HL-60/S4 treated with phorbol 12-myristate 13-acetate at 8.2 ng/mL for 4 days and 3 days (cell line): ENCODE data around the gene TIMM44.
"Not testable (repeated sequence)": the region's sequence is repeated elsewhere in the genome, so short reads cannot be mapped to it uniquely, and the experiment has no call there.

Experiments used
- in situ Hi-C: fragments of 300-500 bp; cut with MboI; formaldehyde crosslinking; loops from 2 replicates; pipeline ENCODE4 v1.15.0; 2022; ENCODE audit warnings: low sequenced_read_pairs

Gene TIMM44

DNA sequence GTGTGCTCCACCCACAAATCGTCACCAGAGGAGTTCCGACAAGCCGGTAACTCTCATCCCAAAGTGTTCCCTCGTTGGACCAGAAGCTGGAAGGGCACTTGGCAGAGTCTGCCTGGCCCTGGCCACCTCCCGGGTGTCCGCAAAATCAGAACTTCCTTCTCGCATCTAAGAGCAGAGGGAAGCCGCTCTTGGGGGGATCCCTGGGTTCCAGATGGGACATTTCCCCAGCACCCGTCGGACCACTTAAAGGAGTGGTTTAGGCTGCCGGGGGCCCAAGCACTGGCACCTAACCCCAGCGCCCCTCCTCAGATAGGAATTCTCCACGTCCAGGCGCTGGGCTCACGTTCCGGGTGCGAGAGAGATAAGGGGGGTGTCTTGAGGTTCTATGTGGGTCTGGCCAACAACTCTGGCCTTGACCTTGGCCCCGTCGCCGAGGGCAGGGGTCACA is 40.6 kb downstream of the TIMM44 start:
- in situ Hi-C loops, result no loop called here

DNA sequence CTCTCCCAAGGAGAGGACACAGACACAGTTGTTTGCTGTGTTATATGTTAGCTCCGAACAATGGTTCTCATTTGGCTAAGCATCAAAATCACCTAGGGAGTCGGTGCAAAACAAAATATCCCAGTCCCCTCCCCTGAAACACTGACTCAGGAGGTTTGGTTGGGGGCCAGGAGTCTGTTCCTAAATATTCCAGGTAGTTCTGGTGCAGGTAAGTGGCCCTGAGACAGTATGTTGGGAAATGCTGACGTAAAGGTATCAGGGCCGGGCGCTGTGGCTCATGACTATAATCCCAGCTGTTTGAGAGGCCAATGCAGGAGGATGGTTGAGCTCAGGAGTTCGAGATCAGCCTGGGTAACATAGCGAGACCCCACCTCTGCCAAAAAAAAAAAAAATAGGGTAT is 42.1 kb downstream of the TIMM44 start:
- in situ Hi-C loops, result no loop called here

DNA sequence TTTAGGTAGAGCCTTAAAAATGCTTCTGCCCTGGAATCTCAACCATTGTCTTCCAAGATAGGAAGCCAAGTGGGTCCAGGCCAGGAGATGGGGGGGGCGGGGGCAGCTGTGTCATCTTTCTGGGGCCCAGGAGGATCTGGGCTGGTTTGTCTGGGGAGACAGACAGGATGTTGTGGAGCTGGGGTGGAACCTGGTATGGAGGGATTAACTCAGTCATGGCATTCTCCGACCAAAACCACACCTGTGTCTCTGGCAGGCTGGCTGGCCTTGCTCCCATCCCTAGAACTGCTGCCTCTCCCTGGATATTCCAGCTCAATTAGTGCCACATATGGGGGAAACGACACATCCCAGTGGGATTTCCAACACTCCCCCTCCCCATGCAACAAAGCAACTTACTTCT is 42.5 kb downstream of the TIMM44 start:
- in situ Hi-C loops, result no loop called here

DNA sequence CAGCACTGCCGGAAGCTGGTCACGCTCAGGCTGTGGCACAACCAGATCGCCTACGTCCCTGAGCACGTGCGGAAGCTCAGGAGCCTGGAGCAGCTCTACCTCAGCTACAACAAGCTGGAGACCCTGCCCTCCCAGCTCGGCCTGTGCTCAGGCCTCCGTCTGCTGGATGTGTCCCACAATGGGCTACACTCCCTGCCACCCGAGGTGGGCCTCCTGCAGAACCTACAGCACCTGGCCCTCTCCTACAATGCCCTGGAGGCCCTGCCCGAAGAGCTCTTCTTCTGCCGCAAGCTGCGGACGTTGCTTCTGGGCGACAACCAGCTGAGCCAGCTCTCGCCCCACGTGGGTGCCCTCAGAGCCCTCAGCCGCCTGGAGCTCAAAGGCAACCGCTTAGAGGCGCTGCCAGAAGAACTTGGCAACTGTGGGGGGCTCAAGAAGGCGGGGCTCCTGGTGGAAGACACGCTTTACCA is 43.0 kb downstream of the TIMM44 start:
- in situ Hi-C loops, result no loop called here

DNA sequence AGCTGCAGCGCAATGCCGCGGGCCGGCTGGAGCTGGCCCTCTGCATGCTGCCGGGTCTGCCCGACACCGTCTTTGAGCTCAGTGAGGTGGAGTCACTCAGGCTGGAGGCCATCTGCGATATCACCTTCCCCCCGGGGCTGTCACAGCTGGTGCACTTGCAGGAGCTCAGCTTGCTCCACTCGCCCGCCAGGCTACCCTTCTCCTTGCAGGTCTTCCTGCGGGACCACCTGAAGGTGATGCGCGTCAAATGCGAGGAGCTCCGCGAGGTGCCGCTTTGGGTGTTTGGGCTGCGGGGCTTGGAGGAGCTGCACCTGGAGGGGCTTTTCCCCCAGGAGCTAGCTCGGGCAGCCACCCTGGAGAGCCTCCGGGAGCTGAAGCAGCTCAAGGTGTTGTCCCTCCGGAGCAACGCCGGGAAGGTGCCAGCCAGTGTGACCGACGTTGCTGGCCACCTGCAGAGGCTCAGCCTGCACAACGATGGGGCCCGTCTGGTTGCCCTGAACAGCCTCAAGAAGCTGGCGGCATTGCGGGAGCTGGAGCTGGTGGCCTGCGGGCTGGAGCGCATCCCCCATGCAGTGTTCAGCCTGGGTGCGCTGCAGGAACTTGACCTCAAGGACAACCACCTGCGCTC is 43.6 kb downstream of the TIMM44 start:
- in situ Hi-C loops, result no loop called here

DNA sequence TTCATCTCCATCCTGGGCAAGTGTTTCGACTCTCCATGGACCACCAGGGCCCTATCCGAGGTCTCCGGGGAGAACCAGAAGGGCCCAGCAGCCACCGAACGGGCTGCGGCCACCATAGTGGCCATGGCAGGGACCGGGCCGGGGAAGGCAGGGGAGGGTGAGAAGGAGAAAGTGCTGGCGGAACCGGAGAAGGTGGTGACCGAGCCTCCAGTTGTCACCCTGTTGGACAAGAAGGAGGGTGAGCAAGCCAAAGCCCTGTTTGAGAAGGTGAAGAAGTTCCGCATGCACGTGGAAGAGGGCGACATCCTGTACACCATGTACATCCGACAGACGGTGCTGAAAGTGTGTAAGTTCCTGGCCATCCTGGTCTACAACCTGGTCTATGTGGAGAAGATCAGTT is 44.5 kb downstream of the TIMM44 start:
- in situ Hi-C loops, result no loop called here

DNA sequence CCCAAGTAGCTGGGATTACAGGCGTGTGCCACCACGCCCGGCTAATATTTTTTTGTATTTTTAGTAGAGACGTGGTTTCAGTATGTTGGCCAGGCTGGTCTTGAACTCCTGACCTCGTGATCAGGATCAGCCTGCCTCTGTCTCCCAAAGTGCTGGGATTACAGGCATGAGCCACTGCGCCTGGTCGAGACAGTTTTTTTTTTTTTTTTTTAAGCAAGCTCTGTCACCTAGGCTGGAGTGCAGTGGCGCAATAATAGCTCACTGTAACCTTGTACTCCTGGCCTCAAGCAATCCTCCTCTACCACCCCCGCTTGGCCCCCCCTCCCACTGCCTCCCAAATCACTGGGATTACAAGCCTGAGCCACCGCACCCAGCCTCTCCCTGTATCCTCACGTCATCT is 46.2 kb downstream of the TIMM44 start:
- in situ Hi-C loops, result no loop called here

DNA sequence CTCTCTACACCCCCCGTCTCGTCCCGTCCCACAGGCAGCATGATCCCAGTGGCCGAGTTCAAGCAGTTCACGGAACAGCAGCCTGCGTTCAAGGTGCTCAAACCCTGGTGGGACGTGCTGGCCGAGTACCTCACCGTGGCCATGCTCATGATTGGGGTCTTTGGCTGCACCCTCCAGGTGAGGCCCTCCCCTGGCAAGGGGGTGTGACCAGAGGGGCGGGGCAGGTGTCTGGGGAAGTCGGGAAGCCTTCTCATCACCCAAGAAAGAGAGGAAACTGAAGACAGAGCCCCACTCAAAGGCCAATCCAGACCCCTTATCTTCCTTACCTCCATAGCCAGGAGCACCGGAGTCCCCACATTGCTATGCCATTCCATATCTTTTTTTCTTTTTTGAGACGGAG is 47.9 kb downstream of the TIMM44 start:
- in situ Hi-C loops, result no loop called here

DNA sequence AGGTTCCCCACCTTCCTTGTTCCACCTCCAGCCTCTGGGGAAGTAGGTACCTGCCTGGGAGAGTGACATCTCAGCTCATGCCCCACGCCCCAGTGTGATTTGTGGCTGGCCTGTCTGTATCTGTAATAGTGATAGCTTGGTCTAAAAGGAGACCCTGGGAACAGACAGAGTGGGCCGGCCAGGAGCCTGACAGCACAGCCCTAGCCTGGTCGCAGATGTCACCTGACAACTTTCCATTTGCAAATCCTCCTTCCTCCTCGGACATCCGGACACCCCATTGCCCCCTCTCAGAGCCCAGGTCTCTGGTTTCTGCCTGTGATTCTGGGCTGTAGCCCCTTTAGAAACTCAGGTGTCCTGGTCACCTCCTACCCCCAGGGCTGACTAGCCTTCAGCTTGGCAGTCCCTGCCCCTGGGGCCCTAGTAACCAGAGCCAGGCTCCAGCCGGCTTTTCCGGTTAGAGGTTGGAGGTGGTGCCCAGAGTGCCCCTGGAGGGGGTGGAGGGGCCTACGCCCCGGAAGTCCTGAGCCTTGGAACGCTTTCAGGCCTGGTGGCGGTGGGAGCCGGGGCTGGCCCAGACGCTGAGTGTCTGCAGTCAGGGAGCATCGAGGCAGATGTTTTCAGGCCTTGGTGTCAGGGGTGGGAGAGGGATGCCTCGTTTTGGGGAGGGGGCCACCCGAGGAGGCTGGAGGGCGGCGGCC is 48.7 kb downstream of the TIMM44 start:
- in situ Hi-C loops, result no loop called here

DNA sequence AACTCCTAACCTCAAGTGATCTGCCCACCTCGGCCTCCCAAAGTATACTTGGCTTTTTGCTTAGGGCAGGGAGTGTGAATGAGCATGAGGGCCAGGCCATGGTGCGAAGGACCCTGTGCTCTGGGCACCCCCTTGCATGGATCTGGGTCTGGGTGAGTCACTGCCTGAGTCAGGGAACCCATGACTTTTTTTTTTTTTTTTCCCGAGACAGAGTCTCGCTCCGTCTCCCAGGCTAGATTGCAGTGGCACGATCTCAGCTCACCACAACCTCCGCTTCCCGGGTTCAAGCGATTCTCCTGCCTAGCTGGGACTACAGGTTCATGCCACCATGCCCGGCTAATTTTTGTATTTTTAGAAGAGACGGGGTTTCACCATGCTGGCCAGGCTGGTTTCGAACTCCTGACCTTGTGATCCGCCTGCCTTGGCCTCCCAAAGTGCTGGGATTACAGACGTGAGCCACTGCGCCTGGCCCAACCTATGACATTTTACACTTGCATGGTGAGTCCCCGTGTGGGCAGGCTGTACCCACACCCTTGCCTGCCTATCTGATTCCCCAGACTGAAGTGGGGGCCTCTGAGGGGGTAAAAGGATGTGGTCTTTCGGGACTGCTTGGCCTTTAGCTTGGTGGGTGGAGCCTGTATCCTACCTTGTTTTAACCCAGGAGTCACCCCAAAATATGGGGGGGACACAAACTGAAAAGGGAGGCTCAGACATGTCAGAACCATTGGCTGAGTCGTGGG is 49.9 kb downstream of the TIMM44 start:
- in situ Hi-C loops, result not testable (repeated sequence)

DNA sequence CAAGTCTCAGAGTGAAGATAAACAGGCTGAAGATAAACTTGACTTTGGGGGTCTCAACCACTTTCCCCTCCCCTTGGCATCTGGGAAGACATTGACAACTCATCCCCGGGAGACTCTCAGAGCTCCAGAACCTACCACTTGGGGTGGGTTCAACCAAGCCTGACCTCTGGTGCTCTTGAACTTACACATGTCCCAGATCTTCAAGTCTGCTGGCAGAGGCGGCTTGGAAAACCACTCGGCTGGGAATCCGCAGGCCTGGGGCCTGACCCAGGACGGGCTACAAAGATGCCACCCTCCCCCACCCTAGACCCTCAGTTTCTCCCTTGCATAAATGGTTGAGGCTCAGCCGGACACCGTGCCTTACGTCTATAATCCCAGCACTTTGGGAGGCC is 54.6 kb downstream of the TIMM44 start:
- in situ Hi-C loops, result no loop called here

DNA sequence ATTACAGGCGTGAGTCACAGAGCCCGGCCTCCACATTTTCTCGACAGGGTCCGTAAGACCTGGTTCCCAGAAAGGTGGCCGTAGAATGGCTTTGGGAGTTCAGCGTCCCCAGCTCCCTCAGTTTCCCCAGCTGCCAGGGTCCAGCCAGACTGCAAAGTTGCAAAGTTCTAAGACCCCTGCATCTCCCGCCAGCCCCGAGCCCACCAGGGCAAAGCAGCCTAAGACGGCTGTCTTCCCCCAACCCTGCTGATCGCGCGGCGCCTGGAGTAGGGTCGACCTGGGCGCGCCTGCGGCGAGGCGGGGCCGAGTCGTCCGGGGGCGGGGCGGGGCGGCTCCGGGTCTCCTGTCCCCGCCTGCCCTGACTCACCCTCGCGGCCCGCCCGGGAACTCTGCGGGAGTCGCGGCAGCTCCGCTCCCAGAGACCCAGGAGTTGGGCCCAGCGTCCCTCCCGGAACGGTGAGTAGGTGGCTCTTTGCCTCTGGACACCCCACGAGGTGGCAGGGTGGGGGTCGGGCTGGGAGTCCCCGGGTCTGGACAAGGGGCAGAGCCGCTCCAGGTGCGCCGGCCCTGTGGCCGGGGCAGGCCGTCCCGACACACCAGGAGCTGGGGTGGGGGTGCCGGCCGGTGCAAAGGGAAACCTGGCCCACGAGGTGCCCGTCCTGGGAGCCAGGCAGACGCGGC is 55.2 kb downstream of the TIMM44 start, which contains the start of gene LRRC8E:
TSS of gene LRRC8E (plus strand) at position 366 of the 681 bp plus-strand sequence. CDS start 7,094 bp downstream, outside the sequence.
- in situ Hi-C loops, result no loop called here

DNA sequence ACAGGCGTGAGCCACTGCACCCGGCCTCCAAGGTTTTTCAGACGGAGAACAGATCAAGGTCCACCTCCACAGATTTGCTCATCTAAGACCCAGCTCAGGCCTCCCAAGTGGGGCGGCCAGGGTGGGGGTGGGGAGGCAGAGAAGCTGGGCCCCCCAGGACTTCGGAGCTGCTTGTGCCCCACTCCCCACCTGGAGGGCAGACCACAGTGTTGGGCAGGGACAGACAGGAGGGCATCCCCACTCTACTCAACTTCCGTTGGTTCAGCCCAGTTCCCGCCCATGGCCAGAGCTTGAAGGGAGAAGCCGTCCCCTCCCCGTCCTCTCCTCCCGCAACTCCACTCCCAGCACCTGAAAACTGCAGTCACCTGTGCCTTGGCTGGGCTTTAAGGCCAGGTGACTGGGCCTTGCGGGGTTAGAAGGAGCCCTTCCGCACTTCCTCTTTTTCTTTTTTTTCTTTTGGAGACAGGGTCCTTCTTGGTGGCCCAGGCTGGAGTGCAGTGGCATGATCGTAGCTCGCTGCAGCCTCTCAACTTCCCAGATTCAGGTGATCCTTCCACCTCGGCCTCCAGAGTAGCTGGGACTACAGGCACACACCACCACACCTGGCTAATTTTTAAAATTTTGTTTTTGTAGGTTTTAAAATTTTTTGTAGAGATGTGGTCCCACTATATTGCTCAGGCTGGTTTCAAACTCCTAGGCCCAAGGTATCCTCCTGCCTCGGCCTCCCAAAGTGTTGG is 55.9 kb downstream of the TIMM44 start:
- in situ Hi-C loops, result no loop called here

DNA sequence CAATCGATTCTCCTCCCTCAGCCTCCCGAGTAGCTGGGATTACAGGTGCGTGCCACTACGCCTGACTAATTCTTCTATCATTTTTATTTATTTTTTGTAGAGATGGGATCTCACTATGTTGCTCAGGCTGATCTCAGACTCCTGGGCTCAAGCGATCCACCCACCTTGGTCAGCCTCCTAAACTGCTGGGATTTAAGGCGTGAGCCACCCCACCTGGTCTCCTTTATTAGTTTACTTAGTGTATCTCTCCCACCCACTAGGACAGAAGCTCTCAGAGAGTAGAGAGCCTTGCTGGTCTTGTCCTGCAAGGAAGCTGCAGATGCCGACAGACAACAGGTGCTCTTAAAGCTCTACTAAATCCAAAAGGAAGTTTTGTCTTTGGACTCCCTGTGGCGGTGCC is 57.6 kb downstream of the TIMM44 start:
- in situ Hi-C loops, result no loop called here

DNA sequence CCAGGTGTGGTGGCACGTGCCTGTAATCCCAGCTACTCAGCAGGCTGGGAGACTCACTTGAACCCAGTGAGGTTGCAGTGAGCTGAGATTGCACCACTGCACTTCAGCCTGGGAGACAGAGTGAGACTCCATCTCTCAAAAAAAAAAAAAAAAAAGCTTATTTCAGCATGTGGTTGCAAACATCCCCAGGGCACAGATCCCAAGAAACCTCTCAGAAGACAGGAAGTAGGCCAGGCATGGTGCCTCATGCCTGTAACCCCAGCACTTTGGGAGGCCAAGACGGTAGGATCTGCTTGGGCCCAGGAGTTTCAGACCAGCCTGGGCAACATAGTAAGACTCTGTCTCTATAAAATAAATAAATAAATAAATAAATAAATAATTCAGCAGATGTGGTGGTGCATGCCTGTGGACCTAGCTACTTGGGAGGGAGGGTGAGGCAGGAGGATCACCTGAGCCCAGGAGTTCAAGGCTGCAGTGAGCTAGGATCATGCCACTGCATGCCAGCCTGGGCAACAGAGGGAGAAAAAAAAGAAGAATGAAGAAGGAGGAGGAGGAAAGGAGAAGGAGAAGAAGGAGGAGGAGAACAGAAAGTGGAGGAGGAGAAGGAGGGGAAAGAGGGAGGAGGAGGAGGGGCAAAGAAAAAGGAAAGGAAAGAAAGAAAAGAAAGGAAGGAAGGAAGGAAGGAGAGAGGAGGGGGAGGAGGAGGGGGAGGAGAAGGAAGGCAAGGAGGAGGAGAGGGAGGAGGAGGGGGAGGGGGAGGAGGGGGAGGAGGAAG is 59.5 kb downstream of the TIMM44 start:
- in situ Hi-C loops, result no loop called here

DNA sequence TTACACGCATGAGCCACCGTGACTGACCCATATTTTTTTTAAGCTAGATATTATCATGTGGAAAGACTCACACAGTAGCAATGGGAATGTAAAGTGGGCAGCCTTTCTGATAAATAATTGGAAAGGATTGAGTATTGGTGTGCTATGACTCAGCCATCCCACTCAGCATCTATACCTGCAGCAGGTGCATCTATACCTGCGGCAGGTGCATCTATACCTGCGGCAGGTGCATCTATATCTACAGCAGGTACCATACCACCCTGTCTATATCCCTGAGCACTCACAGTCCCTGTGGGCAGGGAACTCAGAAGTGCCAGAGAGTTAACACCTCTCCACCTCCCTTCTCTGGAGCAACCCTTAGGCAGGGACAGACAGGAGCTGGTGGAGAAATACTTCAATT is 60.4 kb downstream of the TIMM44 start:
- in situ Hi-C loops, result no loop called here

DNA sequence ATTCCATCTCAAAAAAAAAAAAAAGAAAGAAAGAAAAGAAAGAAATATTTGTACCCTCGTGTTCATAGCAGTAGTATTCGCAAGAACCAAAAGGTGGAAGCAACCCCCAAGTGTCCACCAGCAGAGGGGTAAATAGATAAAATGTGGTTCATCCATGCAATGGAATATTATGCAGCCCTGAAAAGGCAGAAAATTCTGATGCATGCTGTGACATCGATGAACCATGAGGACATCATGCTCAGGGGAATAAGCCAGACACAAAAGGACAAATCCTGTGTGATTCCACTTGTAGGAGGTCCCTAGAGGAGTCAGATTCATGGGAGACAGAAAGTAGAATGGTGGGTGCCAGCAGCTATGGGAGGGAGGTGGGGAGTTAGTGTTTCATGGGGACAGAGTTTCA is 61.6 kb downstream of the TIMM44 start:
- in situ Hi-C loops, result no loop called here

DNA sequence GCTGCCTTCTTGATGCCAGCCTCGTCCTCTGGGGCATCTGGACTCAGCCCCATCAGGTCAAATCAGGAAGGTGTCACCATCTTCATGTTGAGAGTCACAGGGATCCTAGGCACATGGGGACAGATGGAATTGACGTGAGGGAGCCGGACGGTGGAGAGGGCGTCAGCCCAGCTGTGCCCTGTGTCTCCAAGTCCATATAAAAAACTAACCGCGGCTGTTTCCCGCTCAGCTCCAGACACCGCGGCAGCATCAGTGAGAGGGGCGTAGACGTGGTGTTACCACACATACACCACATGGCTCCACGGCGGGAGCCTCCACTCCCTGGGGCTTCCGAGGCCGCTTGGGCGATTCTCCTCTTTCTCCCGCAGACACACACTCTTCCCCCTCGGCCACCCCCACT is 63.6 kb downstream of the TIMM44 start:
- in situ Hi-C loops, result no loop called here

DNA sequence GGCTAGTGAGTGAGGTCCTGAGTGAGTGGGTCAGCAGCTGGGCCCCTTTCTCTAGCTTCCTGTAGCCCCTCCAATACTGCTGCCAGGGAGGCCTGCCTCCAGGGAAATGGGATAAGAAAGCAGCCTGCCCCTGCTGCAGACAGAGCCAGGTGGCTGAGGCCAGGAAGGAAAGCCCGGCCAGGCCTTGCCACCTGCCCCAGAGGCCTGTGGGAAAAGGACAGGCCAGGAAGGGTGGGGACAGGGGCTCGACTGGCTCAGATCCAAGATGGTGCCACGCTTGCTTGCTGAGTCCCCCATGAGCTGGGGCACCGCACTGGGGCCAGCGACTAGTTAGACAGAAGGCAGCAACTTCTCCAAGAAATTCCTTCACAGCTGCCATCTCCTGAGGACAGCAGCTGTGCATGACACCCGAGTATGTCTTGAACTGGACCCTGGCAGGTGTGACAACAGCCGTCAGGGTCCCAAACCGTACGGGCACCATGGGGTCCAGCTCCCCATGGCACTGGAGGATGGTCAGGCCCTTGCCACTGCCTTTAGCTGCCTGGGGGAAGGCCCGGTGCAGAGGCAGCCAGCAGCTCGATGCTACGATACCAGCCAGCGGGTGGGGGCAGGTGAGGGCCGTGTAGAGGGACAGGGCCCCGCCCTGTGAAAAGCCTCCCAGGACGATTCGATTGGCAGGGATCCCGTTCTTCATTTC is 64.2 kb downstream of the TIMM44 start:
- in situ Hi-C loops, result no loop called here
